Cortex of kidney (tissue), 1 donor: ENCODE measurements around the gene TCF7L2.

Experiments used
- DNase-seq: peaks from one replicate; lab custom pipeline; 2025; lab: John Stamatoyannopoulos, UW

Gene TCF7L2

GRCh38 chr10:113067501-113067900, 117.5 kb downstream of the TCF7L2 start:
- no peak for DNase-seq

GRCh38 chr10:113068178-113068890, 118.3 kb downstream of the TCF7L2 start:
- no peak for DNase-seq

- no peak for DNase-seq
Observed at GRCh38 chr10:113069595-113069994, 119.5 kb downstream of the TCF7L2 start.

- DNase-seq, result no peak
Observed at GRCh38 chr10:113071446-113071845, 121.4 kb downstream of the TCF7L2 start.

GRCh38 chr10:113073549-113074189, 123.6 kb downstream of the TCF7L2 start:
- no peak for DNase-seq

- no peak for DNase-seq
Observed at GRCh38 chr10:113076949-113077348, 126.9 kb downstream of the TCF7L2 start.

- no peak for DNase-seq
Observed at GRCh38 chr10:113078282-113078907, 128.3 kb downstream of the TCF7L2 start.

GRCh38 chr10:113080061-113080924, 130.2 kb downstream of the TCF7L2 start:
- no peak for DNase-seq

- no peak for DNase-seq
Observed at GRCh38 chr10:113080925-113081229, 130.8 kb downstream of the TCF7L2 start.

- no peak for DNase-seq
Observed at GRCh38 chr10:113084031-113084430, 134.0 kb downstream of the TCF7L2 start.

GRCh38 chr10:113085776-113086175, 135.7 kb downstream of the TCF7L2 start:
- no peak for DNase-seq

GRCh38 chr10:113086282-113086681, 136.2 kb downstream of the TCF7L2 start:
- no peak for DNase-seq

GRCh38 chr10:113087165-113088029, 137.3 kb downstream of the TCF7L2 start:
- no peak for DNase-seq

- no peak for DNase-seq
Observed at GRCh38 chr10:113088194-113088593, 138.1 kb downstream of the TCF7L2 start.

- DNase-seq, result no peak
Observed at GRCh38 chr10:113089551-113089950, 139.5 kb downstream of the TCF7L2 start.

GRCh38 chr10:113091920-113092319, 141.9 kb downstream of the TCF7L2 start:
- DNase-seq, result no peak

GRCh38 chr10:113093188-113094113, 143.4 kb downstream of the TCF7L2 start:
- no peak for DNase-seq

- no peak for DNase-seq
Observed at GRCh38 chr10:113094114-113094486, 144.1 kb downstream of the TCF7L2 start.

- no peak for DNase-seq
Observed at GRCh38 chr10:113095419-113096127, 145.5 kb downstream of the TCF7L2 start.
